OCI-LY7 (cell line): Measurements from ENCODE around the gene ZNF500. TPM values are rescaled to one million over a fixed set of nuclear protein-coding genes. Genes with fewer than 3 reads are reported as not detected.

Experiments used
- BruUV-seq: library from RNA; stranded (reverse); fragments of 400-500 nt; replicated peaks from 2 replicates; lab custom pipeline; 2021; lab: Mats Ljungman, UMichigan
- CTCF ChIA-PET: fragments of 300-600 bp; sonication (Branson Sonifier 250); formaldehyde crosslinking; loops from one replicate; lab custom pipeline; 2022; ENCODE audit warnings: antibody characterized with exemption; ENCODE audit not compliant: unreplicated experiment; lab: Charles Lee
- POLR2A ChIA-PET: fragments of 300-600 bp; sonication (Branson Sonifier 250); formaldehyde crosslinking; loops from one replicate; lab custom pipeline; 2022; ENCODE audit warnings: antibody characterized with exemption; lab: Charles Lee
- DNase-seq: peaks from one replicate; pipeline ENCODE4 v3.0.0-alpha.2; 2015; ENCODE audit warnings: low spot score
- H2AFZ ChIP-seq: fragments of 200-600 bp; sonication (generic), shearing (Covaris generic); 2 replicates; pipeline ENCODE4 v1.6.1; 2014; ENCODE audit warnings: mild to moderate bottlenecking, antibody characterized with exemption, low read length, moderate library complexity
- H3K27ac ChIP-seq: fragments of 200-600 bp; sonication (generic); 2 replicates; pipeline ENCODE4 v1.5.1; 2014; ENCODE audit warnings: mixed run types, low read depth, mild to moderate bottlenecking, moderate library complexity, low read length, inconsistent platforms; ENCODE audit not compliant: poor library complexity, severe bottlenecking
- H3K36me3 ChIP-seq: fragments of 200-600 bp; sonication (generic); 2 replicates; pipeline ENCODE4 v1.6.1; 2014; ENCODE audit warnings: mild to moderate bottlenecking, antibody characterized with exemption, low read length, moderate library complexity, mixed read lengths; ENCODE audit not compliant: insufficient read depth
- H3K4me1 ChIP-seq: fragments of 200-600 bp; sonication (generic); 2 replicates; pipeline ENCODE4 v1.5.1; 2014; ENCODE audit warnings: mild to moderate bottlenecking, low read length; ENCODE audit not compliant: insufficient read depth, poor library complexity, severe bottlenecking
- H3K4me2 ChIP-seq: fragments of 200-600 bp; sonication (generic); 2 replicates; pipeline ENCODE4 v1.6.1; 2014; ENCODE audit warnings: mild to moderate bottlenecking, low read length
- H3K4me3 ChIP-seq: fragments of 200-600 bp; sonication (generic); 2 replicates; pipeline ENCODE4 v1.5.1; 2014; ENCODE audit warnings: mild to moderate bottlenecking, low read depth, low read length; ENCODE audit not compliant: poor library complexity, severe bottlenecking
- H3K79me2 ChIP-seq: fragments of 200-600 bp; sonication (generic); 2 replicates; pipeline ENCODE4 v1.6.1; 2016; ENCODE audit warnings: low read depth, mild to moderate bottlenecking, low read length, moderate library complexity, mixed read lengths; ENCODE audit not compliant: insufficient read depth
- H3K9me2 ChIP-seq: fragments of 200-600 bp; sonication (generic); 2 replicates; pipeline ENCODE4 v1.6.1; 2016; ENCODE audit warnings: mild to moderate bottlenecking, low read length, mixed read lengths; ENCODE audit not compliant: insufficient read depth
- H3K9me3 ChIP-seq: fragments of 200-600 bp; sonication (generic); 2 replicates; pipeline ENCODE4 v1.6.1; 2014; ENCODE audit warnings: mild to moderate bottlenecking, mixed run types, low read length, mixed read lengths
- H4K20me1 ChIP-seq: fragments of 200-600 bp; sonication (generic); 2 replicates; pipeline ENCODE4 v1.6.1; 2014; ENCODE audit warnings: mild to moderate bottlenecking, antibody characterized with exemption, low read length, moderate library complexity, mixed read lengths; ENCODE audit not compliant: insufficient read depth
- CTCF ChIP-seq: fragments of 200-600 bp; sonication (generic); conservative IDR thresholded peaks from 2 replicates; pipeline ENCODE4 v1.5.1; 2014; ENCODE audit warnings: mild to moderate bottlenecking, antibody characterized with exemption, low read length, moderate library complexity, mixed read lengths
- EZH2phosphoT487 ChIP-seq: fragments of 200-600 bp; sonication (generic); IDR thresholded peaks from 2 replicates; pipeline ENCODE4 v1.6.1; 2018; ENCODE audit warnings: low read depth, borderline replicate concordance, mild to moderate bottlenecking, mixed run types, antibody characterized with exemption, low read length, moderate library complexity, mixed read lengths
- intact Hi-C: fragments of 100-400 bp; cut with micrococcal nuclease; formaldehyde crosslinking; loops from one replicate; pipeline ENCODE4 v1.10.0; 2022; ENCODE audit not compliant: unreplicated experiment
- total RNA-seq, 2 experiments: library from RNA; depleted of rRNA in 1 of 2; stranded (reverse); fragments of >200 nt in 1 of 2; shearing (Covaris generic) in 1 of 2; gene quantifications; 2 replicates each; pipeline ENCODE4 v1.2.3, GENCODE V29; 2014 to 2022

The ZNF500 gene
- total RNA-seq, 2 experiments from 2014 or later = 16.1 to 23.9 TPM

GRCh38 chr16:4767872-4768548 is 1.0 kb upstream of the ZNF500 start:
- peaks cover 30% of the 10 kb centered on the region for H3K4me1 ChIP-seq
- peaks cover 17% of the 10 kb centered on the region for H3K36me3 ChIP-seq
- H3K79me2 ChIP-seq = peaks cover 12% of the 10 kb centered on the region; the same call in 1 of the 2 replicates
- no peak for TF ChIP-seq CTCF
- TF ChIP-seq EZH2phosphoT487 = no peak
- H2AFZ ChIP-seq = peak overlapping the region; percentile 98
- H3K9me3 ChIP-seq = no peaks in the 10 kb centered on the region
- peak; percentile 41 for DNase-seq
- H3K4me3 ChIP-seq = peak overlapping the region; percentile 72
- ChIA-PET POLR2A (interaction anchor here (0.6 to 3.1 kb wide), 4 partner anchors 8 to 33 kb away, joined by 3 to 23 read pairs (median 4); partner anchors contain the start of genes ANKS3 and DNAAF8), CTCF (interaction anchor here (0.6 kb wide), 1 partner anchor 295 kb away, joined by 3 read pairs; no protein-coding TSS in a partner anchor)
- H4K20me1 ChIP-seq = no peaks in the 10 kb centered on the region
- no peaks in the 10 kb centered on the region for H3K9me2 ChIP-seq
- H3K27ac ChIP-seq = peak overlapping the region; percentile 68
- intact Hi-C loops = loop anchor here (1.0 to 10.0 kb wide), 3 partner anchors 34 to 153 kb away; partner anchors contain the start of genes GLYR1, ROGDI, UBALD1 and UBN1
- no TSS peak for BruUV-seq
- peak overlapping the region; percentile 96 for H3K4me2 ChIP-seq

- no peaks in the 10 kb centered on the region for H4K20me1 ChIP-seq
- H3K9me3 ChIP-seq = no peaks in the 10 kb centered on the region
- no peak for DNase-seq
- H3K9me2 ChIP-seq = no peaks in the 10 kb centered on the region
- H3K4me1 ChIP-seq = peaks cover 30% of the 10 kb centered on the region
- intact Hi-C loops = loop anchor here (10.0 kb wide), 1 partner anchor 151 kb away; the partner anchor contains the start of gene UBALD1
- peak overlapping the region; percentile 87 for H3K4me3 ChIP-seq
- BruUV-seq = no TSS peak
- H2AFZ ChIP-seq = no peak overlapping the region; the same call in 1 of the 2 replicates
- peak overlapping the region; percentile 21 for H3K27ac ChIP-seq
- peak overlapping the region; percentile 96 for H3K4me2 ChIP-seq
- peaks cover 12% of the 10 kb centered on the region; the same call in 1 of the 2 replicates for H3K79me2 ChIP-seq
- ChIA-PET POLR2A (interaction anchor here (0.5 kb wide), 1 partner anchor 305 kb away, joined by 4 read pairs; no protein-coding TSS in a partner anchor), CTCF (no interaction called here)
- H3K36me3 ChIP-seq = peaks cover 35% of the 10 kb centered on the region
- TF ChIP-seq EZH2phosphoT487 = no peak
- no peak for TF ChIP-seq CTCF
These were observed 1.2 kb downstream of the ZNF500 start for GRCh38 chr16:4765511-4766474.
